Liver (tissue), 9 donors: ENCODE data around the gene ANAPC16. TPM values are rescaled to one million over a fixed set of nuclear protein-coding genes. Genes with fewer than 3 reads are reported as not detected.

ENCODE experiments used
- DNase-seq: peaks from one replicate; pipeline ENCODE4 v3.0.0-alpha.2; 2017; ENCODE audit warnings: low spot score
- H3K27ac ChIP-seq, 2 donors: one replicate each; pipeline ENCODE4 v1.7.0; 2013; ENCODE audit warnings: inconsistent platforms in 2 of 2, low read length in 2 of 2, control low read depth in 1 of 2, low read depth in 1 of 2, mild to moderate bottlenecking in 1 of 2
- H3K27me3 ChIP-seq, 4 donors: one replicate each; pipeline versions ENCODE4 v1.6.1 to v1.7.0; 2013; ENCODE audit warnings: low read length in 3 of 4, inconsistent platforms in 1 of 4, mild to moderate bottlenecking in 1 of 4, moderate library complexity in 1 of 4; ENCODE audit not compliant: control insufficient read depth in 4 of 4, insufficient read depth in 4 of 4
- H3K36me3 ChIP-seq, 4 donors: one replicate each; pipeline versions ENCODE4 v1.6.1 to v1.7.0; 2013; ENCODE audit warnings: low read length in 3 of 4, mild to moderate bottlenecking in 3 of 4, low read depth in 1 of 4, moderate library complexity in 1 of 4; ENCODE audit not compliant: control insufficient read depth in 4 of 4, insufficient read depth in 3 of 4
- H3K4me1 ChIP-seq, 4 donors: one replicate each; pipeline versions ENCODE4 v1.6.1 to v1.7.0; 2013; ENCODE audit warnings: low read length in 3 of 4, mild to moderate bottlenecking in 3 of 4, moderate library complexity in 1 of 4; ENCODE audit not compliant: control insufficient read depth in 4 of 4, insufficient read depth in 4 of 4
- H3K4me3 ChIP-seq, 3 donors: one replicate each; pipeline versions ENCODE4 v1.6.1 to v1.7.0; 2013; ENCODE audit warnings: low read length in 3 of 3, control low read depth in 1 of 3, low read depth in 1 of 3, mild to moderate bottlenecking in 1 of 3
- H3K9ac ChIP-seq, 2 donors: one replicate each; pipeline ENCODE4 v1.7.0; 2013; ENCODE audit warnings: low read length in 2 of 2, mild to moderate bottlenecking in 2 of 2, moderate library complexity in 2 of 2, control low read depth in 1 of 2, low read depth in 1 of 2
- H3K9me3 ChIP-seq, 4 donors: one replicate each; pipeline versions ENCODE4 v1.6.1 to v1.7.0; 2013; ENCODE audit warnings: low read length in 3 of 4; ENCODE audit not compliant: control insufficient read depth in 4 of 4
- ATF3 ChIP-seq: IDR thresholded peaks from 2 replicates; pipeline ENCODE4 v1.6.1; 2016; ENCODE audit warnings: antibody characterized with exemption
- CTCF ChIP-seq: fragments of 150-350 bp; IDR thresholded peaks from 2 replicates; pipeline ENCODE4 v1.5.1; 2017; ENCODE audit warnings: improper control_type of control experiment, low read depth, low read length; ENCODE audit not compliant: missing input control
- EGR1 ChIP-seq, 2 donors: IDR thresholded peaks; 2 replicates each; pipeline ENCODE4 v1.6.1; 2016 to 2018; ENCODE audit warnings: antibody characterized with exemption in 2 of 2, low read depth in 2 of 2
- FOXA1 ChIP-seq: IDR thresholded peaks from 2 replicates; pipeline ENCODE4 v1.6.1; 2016; ENCODE audit warnings: antibody characterized with exemption
- FOXA2 ChIP-seq: IDR thresholded peaks from 2 replicates; pipeline ENCODE4 v1.6.1; 2016; ENCODE audit warnings: antibody characterized with exemption
- GABPA ChIP-seq, 2 donors: IDR thresholded peaks in 1 of 2; conservative IDR thresholded peaks in 1 of 2; 2 replicates each; pipeline ENCODE4 v1.6.1; 2016; ENCODE audit warnings: antibody characterized with exemption in 2 of 2, mild to moderate bottlenecking in 1 of 2, moderate library complexity in 1 of 2
- HNF4A ChIP-seq, 2 donors: conservative IDR thresholded peaks; 2 replicates each; pipeline ENCODE4 v1.6.1; 2016; ENCODE audit warnings: antibody characterized with exemption in 2 of 2, mild to moderate bottlenecking in 2 of 2
- HNF4G ChIP-seq: IDR thresholded peaks from 2 replicates; pipeline ENCODE4 v1.6.1; 2016; ENCODE audit warnings: antibody characterized with exemption
- JUND ChIP-seq, 2 donors: IDR thresholded peaks; 2 replicates each; pipeline ENCODE4 v1.6.1; 2016; ENCODE audit warnings: antibody characterized with exemption in 2 of 2
- NR2F2 ChIP-seq: IDR thresholded peaks from 2 replicates; pipeline ENCODE4 v1.6.1; 2016; ENCODE audit warnings: antibody characterized with exemption
- RAD21 ChIP-seq, 2 donors: IDR thresholded peaks; 2 replicates each; pipeline ENCODE4 v1.6.1; 2016; ENCODE audit warnings: antibody characterized with exemption in 2 of 2, mild to moderate bottlenecking in 2 of 2
- RXRA ChIP-seq, 2 donors: IDR thresholded peaks; 2 replicates each; pipeline ENCODE4 v1.6.1; 2017 to 2018; ENCODE audit warnings: antibody characterized with exemption in 2 of 2, mild to moderate bottlenecking in 1 of 2
- SP1 ChIP-seq: IDR thresholded peaks from 2 replicates; pipeline ENCODE4 v1.6.1; 2018; ENCODE audit warnings: antibody characterized with exemption, mild to moderate bottlenecking
- TAF1 ChIP-seq: conservative IDR thresholded peaks from 2 replicates; pipeline ENCODE4 v1.6.1; 2016; ENCODE audit warnings: antibody characterized with exemption, mild to moderate bottlenecking
- YY1 ChIP-seq: IDR thresholded peaks from 2 replicates; pipeline ENCODE4 v1.6.1; 2016; ENCODE audit warnings: antibody characterized with exemption, mild to moderate bottlenecking
- WGBS: extraction: QIAGEN DNeasy Blood & Tissue Kit; methylation state at CpG from one replicate; pipeline ENCODE4 v1.1.7; 2013; 5-methylcytosine and 5-hydroxymethylcytosine counted together
- polyA plus RNA-seq, 2 donors: library from polyadenylated mRNA; stranded (reverse) in 1 of 2; unstranded in 1 of 2; fragments of 200-250 nt in 1 of 2; fragments of >200 nt in 1 of 2; fragmentation: Nextera tagmentation in 1 of 2; extraction: Ambion mirVana in 1 of 2; gene quantifications; one replicate each; pipeline versions ENCODE4 v1.2.1 to v1.2.3, GENCODE V29; 2013 to 2015
- total RNA-seq, 2 donors: library from RNA; depleted of rRNA; stranded (reverse); fragments of >200 nt; gene quantifications; one replicate each; pipeline ENCODE4 v1.2.3, GENCODE V29; 2014
- TF ChIP-seq, protein P1 (sequence below): IDR thresholded peaks from 2 replicates; pipeline ENCODE4 v1.6.1; 2016; ENCODE audit warnings: antibody characterized with exemption
- TF ChIP-seq, protein P2 (sequence below): IDR thresholded peaks from 2 replicates; pipeline ENCODE4 v1.6.1; 2016; ENCODE audit warnings: antibody characterized with exemption, mild to moderate bottlenecking
- TF ChIP-seq, protein P3 (sequence below): IDR thresholded peaks from 2 replicates; pipeline ENCODE4 v1.6.1; 2016; ENCODE audit warnings: antibody characterized with exemption
- donor health status: healthy.
- donor health status: healthy.
- donor health status: healthy.
- donor health status: healthy.
- donor health status: healthy.

Gene ANAPC16
- total and polyA plus RNA-seq, 4 donors = 36.8 to 96.3 (median 55.6) TPM

- 3% methylated on average over 28 of the region's 28 CpGs for WGBS
- peak overlapping the region; percentile 39 to 63 for H3K9ac ChIP-seq
- no peaks in the 10 kb centered on the region for H3K27me3 ChIP-seq
- peaks cover 0 to 5% (median 1%) of the 10 kb centered on the region in 4 donors for H3K36me3 ChIP-seq
- peaks cover 3 to 35% (median 22%) of the 10 kb centered on the region in 4 donors for H3K4me1 ChIP-seq
- peak overlapping the region; percentile 97 to 98 for H3K27ac ChIP-seq
- peak; percentile 71 for DNase-seq
- H3K9me3 ChIP-seq = no peaks in the 10 kb centered on the region
- TF ChIP-seq SP1 (peak; percentile 95), FOXA2 (peak; percentile 37), NR2F2 (peak; percentile 90), HNF4G (peak; percentile 51), FOXA1 (peak; percentile 32), RXRA (IDR thresholded peaks at IDR 0.05) (peak; percentile 90 to 95), YY1 (peak; percentile 86), HNF4A (conservative IDR thresholded peaks at IDR 0.05) (peak; percentile 81 to 82), TAF1 (peak; percentile 65), ATF3 (peak; percentile 98), JUND (IDR thresholded peaks at IDR 0.05) (peak; percentile 68 to 72), GABPA (IDR thresholded peaks at IDR 0.05 in 1 of 2, conservative IDR thresholded peaks at IDR 0.05 in 1 of 2) (peak in 1 of 2 donors; percentile 37), RAD21 (IDR thresholded peaks at IDR 0.05) (peak; percentile 52 to 79), CTCF (peak; percentile 1), EGR1 (IDR thresholded peaks at IDR 0.05; ENCODE audit: low read depth in 2 of 2) (peak; percentile 14 to 71)
- TF ChIP-seq, protein P1, sequence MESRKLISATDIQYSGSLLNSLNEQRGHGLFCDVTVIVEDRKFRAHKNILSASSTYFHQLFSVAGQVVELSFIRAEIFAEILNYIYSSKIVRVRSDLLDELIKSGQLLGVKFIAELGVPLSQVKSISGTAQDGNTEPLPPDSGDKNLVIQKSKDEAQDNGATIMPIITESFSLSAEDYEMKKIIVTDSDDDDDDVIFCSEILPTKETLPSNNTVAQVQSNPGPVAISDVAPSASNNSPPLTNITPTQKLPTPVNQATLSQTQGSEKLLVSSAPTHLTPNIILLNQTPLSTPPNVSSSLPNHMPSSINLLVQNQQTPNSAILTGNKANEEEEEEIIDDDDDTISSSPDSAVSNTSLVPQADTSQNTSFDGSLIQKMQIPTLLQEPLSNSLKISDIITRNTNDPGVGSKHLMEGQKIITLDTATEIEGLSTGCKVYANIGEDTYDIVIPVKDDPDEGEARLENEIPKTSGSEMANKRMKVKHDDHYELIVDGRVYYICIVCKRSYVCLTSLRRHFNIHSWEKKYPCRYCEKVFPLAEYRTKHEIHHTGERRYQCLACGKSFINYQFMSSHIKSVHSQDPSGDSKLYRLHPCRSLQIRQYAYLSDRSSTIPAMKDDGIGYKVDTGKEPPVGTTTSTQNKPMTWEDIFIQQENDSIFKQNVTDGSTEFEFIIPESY = peak; percentile 49
- TF ChIP-seq, protein P2, sequence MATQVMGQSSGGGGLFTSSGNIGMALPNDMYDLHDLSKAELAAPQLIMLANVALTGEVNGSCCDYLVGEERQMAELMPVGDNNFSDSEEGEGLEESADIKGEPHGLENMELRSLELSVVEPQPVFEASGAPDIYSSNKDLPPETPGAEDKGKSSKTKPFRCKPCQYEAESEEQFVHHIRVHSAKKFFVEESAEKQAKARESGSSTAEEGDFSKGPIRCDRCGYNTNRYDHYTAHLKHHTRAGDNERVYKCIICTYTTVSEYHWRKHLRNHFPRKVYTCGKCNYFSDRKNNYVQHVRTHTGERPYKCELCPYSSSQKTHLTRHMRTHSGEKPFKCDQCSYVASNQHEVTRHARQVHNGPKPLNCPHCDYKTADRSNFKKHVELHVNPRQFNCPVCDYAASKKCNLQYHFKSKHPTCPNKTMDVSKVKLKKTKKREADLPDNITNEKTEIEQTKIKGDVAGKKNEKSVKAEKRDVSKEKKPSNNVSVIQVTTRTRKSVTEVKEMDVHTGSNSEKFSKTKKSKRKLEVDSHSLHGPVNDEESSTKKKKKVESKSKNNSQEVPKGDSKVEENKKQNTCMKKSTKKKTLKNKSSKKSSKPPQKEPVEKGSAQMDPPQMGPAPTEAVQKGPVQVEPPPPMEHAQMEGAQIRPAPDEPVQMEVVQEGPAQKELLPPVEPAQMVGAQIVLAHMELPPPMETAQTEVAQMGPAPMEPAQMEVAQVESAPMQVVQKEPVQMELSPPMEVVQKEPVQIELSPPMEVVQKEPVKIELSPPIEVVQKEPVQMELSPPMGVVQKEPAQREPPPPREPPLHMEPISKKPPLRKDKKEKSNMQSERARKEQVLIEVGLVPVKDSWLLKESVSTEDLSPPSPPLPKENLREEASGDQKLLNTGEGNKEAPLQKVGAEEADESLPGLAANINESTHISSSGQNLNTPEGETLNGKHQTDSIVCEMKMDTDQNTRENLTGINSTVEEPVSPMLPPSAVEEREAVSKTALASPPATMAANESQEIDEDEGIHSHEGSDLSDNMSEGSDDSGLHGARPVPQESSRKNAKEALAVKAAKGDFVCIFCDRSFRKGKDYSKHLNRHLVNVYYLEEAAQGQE = peak; percentile 67
- TF ChIP-seq, protein P3, sequence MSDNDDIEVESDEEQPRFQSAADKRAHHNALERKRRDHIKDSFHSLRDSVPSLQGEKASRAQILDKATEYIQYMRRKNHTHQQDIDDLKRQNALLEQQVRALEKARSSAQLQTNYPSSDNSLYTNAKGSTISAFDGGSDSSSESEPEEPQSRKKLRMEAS = peak; percentile 63
- H3K4me3 ChIP-seq = peak overlapping the region; percentile 15 to 54 (median 54)
Measured at GRCh38 chr10:72272689-72273409, 57.0 kb downstream of the ANAPC16 start.
